ENCODE results near the gene TCAIM.

The TCAIM gene

DNA sequence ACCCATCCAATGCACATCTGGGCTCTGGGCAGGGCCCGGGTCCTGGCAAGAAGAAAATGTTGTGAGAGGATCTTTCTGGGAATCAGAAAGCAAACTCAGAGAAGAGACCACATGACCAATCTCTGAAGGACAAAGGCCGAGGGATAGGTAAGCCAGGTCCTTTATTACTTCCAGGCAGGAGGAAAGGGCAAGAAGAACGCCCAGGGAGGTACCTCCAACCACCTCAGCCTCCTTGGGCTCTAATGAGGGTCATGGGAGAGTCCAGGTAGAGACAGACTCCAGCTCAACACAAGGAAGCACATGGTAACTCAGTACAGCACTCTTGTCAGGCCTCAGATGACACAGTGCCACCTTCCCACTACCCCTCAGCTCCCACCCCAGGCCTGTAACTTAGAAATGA, 112.9 kb downstream of the TCAIM start:
- TF ChIP-seq, protein P1, sequence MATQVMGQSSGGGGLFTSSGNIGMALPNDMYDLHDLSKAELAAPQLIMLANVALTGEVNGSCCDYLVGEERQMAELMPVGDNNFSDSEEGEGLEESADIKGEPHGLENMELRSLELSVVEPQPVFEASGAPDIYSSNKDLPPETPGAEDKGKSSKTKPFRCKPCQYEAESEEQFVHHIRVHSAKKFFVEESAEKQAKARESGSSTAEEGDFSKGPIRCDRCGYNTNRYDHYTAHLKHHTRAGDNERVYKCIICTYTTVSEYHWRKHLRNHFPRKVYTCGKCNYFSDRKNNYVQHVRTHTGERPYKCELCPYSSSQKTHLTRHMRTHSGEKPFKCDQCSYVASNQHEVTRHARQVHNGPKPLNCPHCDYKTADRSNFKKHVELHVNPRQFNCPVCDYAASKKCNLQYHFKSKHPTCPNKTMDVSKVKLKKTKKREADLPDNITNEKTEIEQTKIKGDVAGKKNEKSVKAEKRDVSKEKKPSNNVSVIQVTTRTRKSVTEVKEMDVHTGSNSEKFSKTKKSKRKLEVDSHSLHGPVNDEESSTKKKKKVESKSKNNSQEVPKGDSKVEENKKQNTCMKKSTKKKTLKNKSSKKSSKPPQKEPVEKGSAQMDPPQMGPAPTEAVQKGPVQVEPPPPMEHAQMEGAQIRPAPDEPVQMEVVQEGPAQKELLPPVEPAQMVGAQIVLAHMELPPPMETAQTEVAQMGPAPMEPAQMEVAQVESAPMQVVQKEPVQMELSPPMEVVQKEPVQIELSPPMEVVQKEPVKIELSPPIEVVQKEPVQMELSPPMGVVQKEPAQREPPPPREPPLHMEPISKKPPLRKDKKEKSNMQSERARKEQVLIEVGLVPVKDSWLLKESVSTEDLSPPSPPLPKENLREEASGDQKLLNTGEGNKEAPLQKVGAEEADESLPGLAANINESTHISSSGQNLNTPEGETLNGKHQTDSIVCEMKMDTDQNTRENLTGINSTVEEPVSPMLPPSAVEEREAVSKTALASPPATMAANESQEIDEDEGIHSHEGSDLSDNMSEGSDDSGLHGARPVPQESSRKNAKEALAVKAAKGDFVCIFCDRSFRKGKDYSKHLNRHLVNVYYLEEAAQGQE (IDR thresholded peaks at IDR 0.05; ENCODE audit: low read depth) = no peak
- TF ChIP-seq FOXM1 (IDR thresholded peaks at IDR 0.05; ENCODE audit: borderline replicate concordance, low read depth) (no peak), YY1 (IDR thresholded peaks at IDR 0.05; ENCODE audit: low read depth) (no peak), TAF1 (IDR thresholded peaks at IDR 0.05; ENCODE audit: low read depth) (no peak), CREB1 (IDR thresholded peaks at IDR 0.05; ENCODE audit: low read depth) (no peak), EGR1 (IDR thresholded peaks at IDR 0.05) (no peak), TCF12 (IDR thresholded peaks at IDR 0.05; ENCODE audit: low read depth) (no peak), CEBPB (IDR thresholded peaks at IDR 0.05) (no peak), EP300 (IDR thresholded peaks at IDR 0.05; ENCODE audit: borderline replicate concordance) (no peak), TEAD4 (IDR thresholded peaks at IDR 0.05) (no peak), ZBTB7A (IDR thresholded peaks at IDR 0.05; ENCODE audit: low read depth) (no peak), NFIC (IDR thresholded peaks at IDR 0.05) (no peak), RAD21 (IDR thresholded peaks at IDR 0.05; ENCODE audit: low read depth) (no peak)
- TF ChIP-seq, protein P2, sequence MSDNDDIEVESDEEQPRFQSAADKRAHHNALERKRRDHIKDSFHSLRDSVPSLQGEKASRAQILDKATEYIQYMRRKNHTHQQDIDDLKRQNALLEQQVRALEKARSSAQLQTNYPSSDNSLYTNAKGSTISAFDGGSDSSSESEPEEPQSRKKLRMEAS (IDR thresholded peaks at IDR 0.05) = no peak
- TF ChIP-seq, protein P3, sequence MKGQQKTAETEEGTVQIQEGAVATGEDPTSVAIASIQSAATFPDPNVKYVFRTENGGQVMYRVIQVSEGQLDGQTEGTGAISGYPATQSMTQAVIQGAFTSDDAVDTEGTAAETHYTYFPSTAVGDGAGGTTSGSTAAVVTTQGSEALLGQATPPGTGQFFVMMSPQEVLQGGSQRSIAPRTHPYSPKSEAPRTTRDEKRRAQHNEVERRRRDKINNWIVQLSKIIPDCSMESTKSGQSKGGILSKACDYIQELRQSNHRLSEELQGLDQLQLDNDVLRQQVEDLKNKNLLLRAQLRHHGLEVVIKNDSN (IDR thresholded peaks at IDR 0.05) = no peak

DNA sequence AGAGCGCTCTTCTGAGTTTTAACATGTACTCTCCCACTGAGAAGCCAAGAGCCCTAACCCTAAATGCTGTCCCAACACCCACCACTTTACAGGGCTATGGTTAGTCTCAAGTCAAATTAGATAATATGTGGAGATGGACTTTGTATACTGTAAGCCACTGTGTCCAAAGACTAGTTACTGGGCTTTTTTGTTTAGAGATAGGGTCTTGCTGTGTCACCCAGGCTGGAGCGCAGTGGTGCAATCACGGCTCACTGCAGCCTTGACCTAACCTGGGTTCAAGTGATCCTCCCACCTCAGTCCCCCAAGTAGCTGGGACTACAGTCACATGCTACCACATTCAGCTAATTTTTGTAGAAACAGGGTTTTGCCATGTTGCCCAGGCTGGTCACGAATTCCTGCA, 115.7 kb downstream of the TCAIM start:
- TF ChIP-seq YY1 (IDR thresholded peaks at IDR 0.05; ENCODE audit: low read depth) (no peak), EGR1 (IDR thresholded peaks at IDR 0.05) (no peak), RAD21 (IDR thresholded peaks at IDR 0.05; ENCODE audit: low read depth) (no peak), TAF1 (IDR thresholded peaks at IDR 0.05; ENCODE audit: low read depth) (no peak), TEAD4 (IDR thresholded peaks at IDR 0.05) (no peak), TCF12 (IDR thresholded peaks at IDR 0.05; ENCODE audit: low read depth) (no peak), EP300 (IDR thresholded peaks at IDR 0.05; ENCODE audit: borderline replicate concordance) (no peak), ZBTB7A (IDR thresholded peaks at IDR 0.05; ENCODE audit: low read depth) (no peak), FOXM1 (IDR thresholded peaks at IDR 0.05; ENCODE audit: borderline replicate concordance, low read depth) (no peak), CEBPB (IDR thresholded peaks at IDR 0.05) (no peak), NFIC (IDR thresholded peaks at IDR 0.05) (no peak), CREB1 (IDR thresholded peaks at IDR 0.05; ENCODE audit: low read depth) (no peak)
- TF ChIP-seq, protein P1 (IDR thresholded peaks at IDR 0.05; ENCODE audit: low read depth) = no peak
- TF ChIP-seq, protein P3 (IDR thresholded peaks at IDR 0.05) = no peak
- TF ChIP-seq, protein P2 (IDR thresholded peaks at IDR 0.05) = no peak

DNA sequence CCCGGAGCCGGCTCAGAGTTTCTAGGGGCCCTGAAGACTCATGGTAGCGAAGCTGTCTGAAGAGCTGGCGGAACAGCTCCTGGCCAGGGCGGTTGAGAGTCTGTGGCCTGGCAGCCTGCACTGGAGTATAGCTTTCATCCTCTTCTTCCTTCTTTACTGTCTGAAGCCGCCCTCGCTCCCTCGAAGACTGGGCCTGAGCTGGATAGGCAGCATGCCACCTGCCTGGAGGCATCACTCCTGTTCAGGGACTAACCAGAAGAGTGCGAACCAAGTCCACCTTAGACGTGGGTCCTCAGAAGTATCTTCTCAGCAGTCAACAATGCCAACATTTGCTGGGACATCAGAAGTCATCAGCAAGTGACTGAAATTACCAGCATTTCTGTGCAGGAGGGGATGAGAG, 116.8 kb downstream of the TCAIM start:
- TF ChIP-seq CEBPB (IDR thresholded peaks at IDR 0.05) (no peak), TEAD4 (IDR thresholded peaks at IDR 0.05) (no peak), EP300 (IDR thresholded peaks at IDR 0.05; ENCODE audit: borderline replicate concordance) (no peak), EGR1 (IDR thresholded peaks at IDR 0.05) (no peak), TCF12 (IDR thresholded peaks at IDR 0.05; ENCODE audit: low read depth) (no peak), RAD21 (IDR thresholded peaks at IDR 0.05; ENCODE audit: low read depth) (no peak), YY1 (IDR thresholded peaks at IDR 0.05; ENCODE audit: low read depth) (no peak), ZBTB7A (IDR thresholded peaks at IDR 0.05; ENCODE audit: low read depth) (no peak), FOXM1 (IDR thresholded peaks at IDR 0.05; ENCODE audit: borderline replicate concordance, low read depth) (no peak), TAF1 (IDR thresholded peaks at IDR 0.05; ENCODE audit: low read depth) (no peak), CREB1 (IDR thresholded peaks at IDR 0.05; ENCODE audit: low read depth) (no peak), NFIC (IDR thresholded peaks at IDR 0.05) (no peak)
- TF ChIP-seq, protein P1 (IDR thresholded peaks at IDR 0.05; ENCODE audit: low read depth) = no peak
- TF ChIP-seq, protein P3 (IDR thresholded peaks at IDR 0.05) = no peak
- TF ChIP-seq, protein P2 (IDR thresholded peaks at IDR 0.05) = no peak
